Neural crest cell (in vitro differentiated cells): ENCODE data around the gene DDX3X. TPM values are rescaled to one million over a fixed set of nuclear protein-coding genes. Genes with fewer than 3 reads are reported as not detected.
"Not testable (repeated sequence)": the region's sequence is repeated elsewhere in the genome, so short reads cannot be mapped to it uniquely, and the experiment has no call there.

ENCODE experiments used
- DNase-seq: peaks from one replicate; pipeline ENCODE4 v3.0.0; 2021; ENCODE audit warnings: low read depth, mixed read lengths, low spot score
- H3K27ac Mint-ChIP-seq: one replicate; pipeline ENCODE4 v1.8.0; 2021; ENCODE audit warnings: mild to moderate bottlenecking, mixed read lengths; ENCODE audit not compliant: unreplicated experiment
- H3K27me3 Mint-ChIP-seq: 2 replicates; pipeline ENCODE4 v1.8.0; 2021; ENCODE audit warnings: low read depth, mild to moderate bottlenecking, mixed read lengths
- H3K36me3 Mint-ChIP-seq: 2 replicates; pipeline ENCODE4 v1.8.0; 2021; ENCODE audit warnings: low read depth, mild to moderate bottlenecking, mixed read lengths
- H3K4me1 Mint-ChIP-seq: 2 replicates; pipeline ENCODE4 v1.8.0; 2021; ENCODE audit warnings: mixed read lengths
- H3K4me3 Mint-ChIP-seq: one replicate; pipeline ENCODE4 v1.8.0; 2021; ENCODE audit warnings: mild to moderate bottlenecking, mixed read lengths
- H3K9me3 Mint-ChIP-seq: 2 replicates; pipeline ENCODE4 v1.8.0; 2021; ENCODE audit warnings: mixed read lengths
- CTCF ChIP-seq: fragments of 200-600 bp; sonication (generic); conservative IDR thresholded peaks from 2 replicates; pipeline ENCODE4 v1.5.0; 2021; ENCODE audit warnings: antibody characterized with exemption, mild to moderate bottlenecking
- total RNA-seq: library from RNA; stranded (reverse); gene quantifications from 2 replicates; pipeline ENCODE4 v1.2.1, GENCODE V29; 2021

DDX3X gene
- total RNA-seq, 1 donor from 2014 or later = 300 TPM

GRCh38 chrX:41386222-41386990 lies 52.4 kb downstream of the DDX3X start:
- no peak for DNase-seq
- no peak for TF ChIP-seq CTCF
- H3K9me3 Mint-ChIP-seq = peaks cover 3% of the 10 kb centered on the region
- no peak overlapping the region for H3K4me3 Mint-ChIP-seq
- no peak overlapping the region for H3K27ac Mint-ChIP-seq
- no peaks in the 10 kb centered on the region for H3K27me3 Mint-ChIP-seq
- peaks cover 18% of the 10 kb centered on the region for H3K4me1 Mint-ChIP-seq
- H3K36me3 Mint-ChIP-seq = peaks cover 4% of the 10 kb centered on the region

GRCh38 chrX:41388543-41388942 lies 54.6 kb downstream of the DDX3X start:
- no peak overlapping the region for H3K4me3 Mint-ChIP-seq
- DNase-seq = no peak
- peaks cover 3% of the 10 kb centered on the region for H3K9me3 Mint-ChIP-seq
- no peak overlapping the region for H3K27ac Mint-ChIP-seq
- peaks cover 4% of the 10 kb centered on the region for H3K4me1 Mint-ChIP-seq
- no peaks in the 10 kb centered on the region for H3K27me3 Mint-ChIP-seq
- no peak for TF ChIP-seq CTCF
- peaks cover 4% of the 10 kb centered on the region for H3K36me3 Mint-ChIP-seq

- H3K4me1 Mint-ChIP-seq = peaks cover 4% of the 10 kb centered on the region
- DNase-seq = no peak
- no peak overlapping the region for H3K4me3 Mint-ChIP-seq
- H3K27ac Mint-ChIP-seq = no peak overlapping the region
- no peak for TF ChIP-seq CTCF
- H3K9me3 Mint-ChIP-seq = peaks cover 3% of the 10 kb centered on the region
- no peaks in the 10 kb centered on the region for H3K27me3 Mint-ChIP-seq
- H3K36me3 Mint-ChIP-seq = peaks cover 4% of the 10 kb centered on the region
Measured at GRCh38 chrX:41389311-41389888, 55.4 kb downstream of the DDX3X start.

GRCh38 chrX:41390576-41390975 lies 56.6 kb downstream of the DDX3X start:
- DNase-seq, H3K4me1 Mint-ChIP-seq, H3K9me3 Mint-ChIP-seq, H3K27me3 Mint-ChIP-seq, H3K27ac Mint-ChIP-seq, H3K4me3 Mint-ChIP-seq, H3K36me3 Mint-ChIP-seq: not testable (repeated sequence)

- no peak for TF ChIP-seq CTCF
- Mint-ChIP-seq H3K4me3 (no peak overlapping the region), H3K27ac (no peak overlapping the region), H3K36me3 (peaks cover 4% of the 10 kb centered on the region), H3K9me3 (peaks cover 3% of the 10 kb centered on the region), H3K27me3 (no peaks in the 10 kb centered on the region), H3K4me1 (peaks cover 4% of the 10 kb centered on the region)
- DNase-seq = no peak
Measured at GRCh38 chrX:41391606-41392005, 57.6 kb downstream of the DDX3X start.

GRCh38 chrX:41394293-41394692 lies 60.3 kb downstream of the DDX3X start:
- H3K4me3 Mint-ChIP-seq = no peak overlapping the region
- no peak for DNase-seq
- no peaks in the 10 kb centered on the region for H3K27me3 Mint-ChIP-seq
- H3K27ac Mint-ChIP-seq = no peak overlapping the region
- peaks cover 4% of the 10 kb centered on the region for H3K36me3 Mint-ChIP-seq
- no peaks in the 10 kb centered on the region for H3K9me3 Mint-ChIP-seq
- H3K4me1 Mint-ChIP-seq = no peaks in the 10 kb centered on the region
- TF ChIP-seq CTCF = no peak
